Glutamatergic neuron (in vitro differentiated cells): ENCODE results near the gene PPP1R9B. TPM values are rescaled to one million over a fixed set of nuclear protein-coding genes. Genes with fewer than 3 reads are reported as not detected.

Experiments used
- DNase-seq: peaks from one replicate; pipeline ENCODE4 v3.0.0; 2022
- H3K27ac Mint-ChIP-seq: one replicate; pipeline ENCODE4 v1.8.0; 2020; ENCODE audit warnings: mild to moderate bottlenecking, mixed read lengths, inconsistent platforms; ENCODE audit not compliant: unreplicated experiment
- H3K27me3 Mint-ChIP-seq: one replicate; pipeline ENCODE4 v1.8.0; 2020; ENCODE audit warnings: mild to moderate bottlenecking, moderate library complexity, mixed read lengths, inconsistent platforms; ENCODE audit not compliant: unreplicated experiment
- H3K36me3 Mint-ChIP-seq: one replicate; pipeline ENCODE4 v1.8.0; 2020; ENCODE audit warnings: mild to moderate bottlenecking, mixed read lengths, inconsistent platforms; ENCODE audit not compliant: unreplicated experiment
- H3K4me1 Mint-ChIP-seq: one replicate; pipeline ENCODE4 v1.8.0; 2020; ENCODE audit warnings: mild to moderate bottlenecking, low read depth, mixed read lengths, inconsistent platforms; ENCODE audit not compliant: unreplicated experiment
- H3K4me3 Mint-ChIP-seq: one replicate; pipeline ENCODE4 v1.8.0; 2020; ENCODE audit warnings: mild to moderate bottlenecking, mixed read lengths, inconsistent platforms; ENCODE audit not compliant: unreplicated experiment
- H3K9me3 Mint-ChIP-seq: one replicate; pipeline ENCODE4 v1.8.0; 2020; ENCODE audit warnings: mild to moderate bottlenecking, moderate library complexity, mixed read lengths, inconsistent platforms; ENCODE audit not compliant: unreplicated experiment
- total RNA-seq: library from RNA; stranded (reverse); fragmentation: NEBNext Ultra II Directional; extraction: Animal tissue kit (Norgen Biotek cat#: 25700); gene quantifications from one replicate; pipeline ENCODE4 v1.2.1, GENCODE V29; 2021; ENCODE audit not compliant: unreplicated experiment
- TF ChIP-seq, protein P1 (sequence below): fragments of 200-600 bp; sonication (generic); IDR thresholded peaks from one replicate; pipeline ENCODE4 v1.5.0; 2021; ENCODE audit not compliant: partially characterized antibody, unreplicated experiment

PPP1R9B gene
- total RNA-seq, 1 donor from 2014 or later, result 74.0 TPM

DNA sequence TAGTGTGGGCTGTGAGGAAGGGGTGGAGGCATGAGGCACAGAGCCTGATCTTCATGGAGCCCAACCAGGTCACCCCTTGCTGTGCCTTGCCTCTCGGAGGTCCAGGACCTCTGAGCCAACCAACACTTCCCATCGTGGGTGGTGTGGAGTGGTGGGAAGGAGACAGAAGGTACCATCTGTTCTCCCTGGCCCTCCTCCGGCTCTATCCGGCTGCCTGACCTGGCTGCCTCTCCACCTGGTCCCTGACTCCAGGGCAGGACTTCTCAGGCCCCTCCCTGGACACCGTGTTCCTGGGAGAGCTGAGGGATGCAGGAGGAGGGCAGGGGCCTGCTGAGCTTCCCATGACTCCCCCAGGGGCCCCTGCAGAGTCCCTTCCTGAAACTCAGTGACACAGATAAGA lies 51.5 kb downstream of the PPP1R9B start:
- Mint-ChIP-seq H3K36me3 (no peaks in the 10 kb centered on the region), H3K9me3 (peaks cover 14% of the 10 kb centered on the region), H3K4me3 (no peak overlapping the region), H3K27ac (peak overlapping the region; percentile 57), H3K27me3 (peaks cover 17% of the 10 kb centered on the region), H3K4me1 (peaks cover 42% of the 10 kb centered on the region)
- TF ChIP-seq, protein P1, sequence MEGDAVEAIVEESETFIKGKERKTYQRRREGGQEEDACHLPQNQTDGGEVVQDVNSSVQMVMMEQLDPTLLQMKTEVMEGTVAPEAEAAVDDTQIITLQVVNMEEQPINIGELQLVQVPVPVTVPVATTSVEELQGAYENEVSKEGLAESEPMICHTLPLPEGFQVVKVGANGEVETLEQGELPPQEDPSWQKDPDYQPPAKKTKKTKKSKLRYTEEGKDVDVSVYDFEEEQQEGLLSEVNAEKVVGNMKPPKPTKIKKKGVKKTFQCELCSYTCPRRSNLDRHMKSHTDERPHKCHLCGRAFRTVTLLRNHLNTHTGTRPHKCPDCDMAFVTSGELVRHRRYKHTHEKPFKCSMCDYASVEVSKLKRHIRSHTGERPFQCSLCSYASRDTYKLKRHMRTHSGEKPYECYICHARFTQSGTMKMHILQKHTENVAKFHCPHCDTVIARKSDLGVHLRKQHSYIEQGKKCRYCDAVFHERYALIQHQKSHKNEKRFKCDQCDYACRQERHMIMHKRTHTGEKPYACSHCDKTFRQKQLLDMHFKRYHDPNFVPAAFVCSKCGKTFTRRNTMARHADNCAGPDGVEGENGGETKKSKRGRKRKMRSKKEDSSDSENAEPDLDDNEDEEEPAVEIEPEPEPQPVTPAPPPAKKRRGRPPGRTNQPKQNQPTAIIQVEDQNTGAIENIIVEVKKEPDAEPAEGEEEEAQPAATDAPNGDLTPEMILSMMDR, result no peak
- DNase-seq, result peak; percentile 4

DNA sequence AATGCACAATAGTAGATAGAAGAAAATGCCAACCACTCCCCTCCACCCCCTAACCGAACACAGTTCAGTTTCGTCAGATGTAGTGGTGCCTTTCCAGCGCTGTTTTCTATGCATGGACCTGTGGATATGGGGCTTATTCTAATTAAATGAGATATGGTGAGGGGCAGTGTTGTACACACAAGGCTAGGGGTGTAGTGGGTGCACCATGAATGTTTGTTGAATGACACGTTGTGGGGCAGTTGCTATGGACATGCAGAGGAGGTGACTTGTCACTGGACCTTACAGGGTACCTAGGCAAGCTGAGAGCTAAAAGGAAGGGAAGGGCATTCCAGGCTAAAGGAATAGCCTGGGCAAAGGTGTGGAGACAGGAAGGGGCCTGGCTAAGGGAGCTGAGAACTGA lies 51.9 kb downstream of the PPP1R9B start:
- no peaks in the 10 kb centered on the region for H3K36me3 Mint-ChIP-seq
- TF ChIP-seq, protein P1, result no peak
- H3K4me1 Mint-ChIP-seq, result peaks cover 40% of the 10 kb centered on the region
- DNase-seq, result no peak
- peaks cover 17% of the 10 kb centered on the region for H3K27me3 Mint-ChIP-seq
- H3K9me3 Mint-ChIP-seq, result peaks cover 14% of the 10 kb centered on the region
- peak overlapping the region; percentile 57 for H3K27ac Mint-ChIP-seq
- peak overlapping the region; percentile 57 for H3K4me3 Mint-ChIP-seq

DNA sequence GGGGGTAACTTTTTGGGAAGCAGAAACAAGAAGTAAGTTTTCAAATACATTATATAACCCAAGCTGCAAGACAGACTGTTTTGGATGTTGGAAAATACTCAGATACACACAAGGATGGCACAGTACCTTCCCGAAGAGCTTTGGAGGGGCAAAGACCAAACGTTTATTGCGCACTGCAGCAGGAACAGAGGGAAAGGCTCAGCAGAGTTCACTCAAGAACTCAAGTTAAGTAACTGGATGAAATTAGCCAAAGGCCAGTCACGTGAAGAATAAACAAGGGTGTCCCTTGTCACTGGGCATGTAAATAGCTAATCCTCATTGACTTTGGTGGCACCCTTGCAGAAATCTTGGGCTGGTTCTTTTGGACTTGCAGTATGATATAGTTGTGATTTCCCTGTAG lies 52.6 kb downstream of the PPP1R9B start:
- H3K27ac Mint-ChIP-seq, result no peak overlapping the region

DNA sequence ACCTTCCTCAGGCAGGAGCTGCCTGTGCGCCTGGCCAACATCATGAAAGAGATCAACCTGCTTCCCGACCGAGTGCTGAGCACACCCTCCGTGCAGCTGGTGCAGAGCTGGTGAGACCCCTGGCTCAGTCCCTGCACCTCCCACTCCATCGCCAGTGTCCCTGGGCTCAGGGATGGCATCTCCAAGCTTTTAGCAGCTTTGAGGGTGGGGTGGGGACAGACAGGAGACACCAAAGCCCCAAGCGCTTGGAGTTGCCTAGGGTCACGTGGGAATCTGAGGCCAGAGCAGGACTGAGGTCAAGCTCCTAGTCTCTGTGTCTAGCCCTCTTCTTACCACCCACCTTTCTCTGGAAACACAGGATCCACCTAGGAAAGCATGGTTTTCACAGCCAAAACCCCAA lies 53.0 kb downstream of the PPP1R9B start:
- H3K36me3 Mint-ChIP-seq, result no peaks in the 10 kb centered on the region
- peaks cover 31% of the 10 kb centered on the region for H3K4me1 Mint-ChIP-seq
- H3K27me3 Mint-ChIP-seq, result peaks cover 13% of the 10 kb centered on the region
- H3K27ac Mint-ChIP-seq, result no peak overlapping the region
- peaks cover 12% of the 10 kb centered on the region for H3K9me3 Mint-ChIP-seq
- TF ChIP-seq, protein P1, result no peak
- no peak for DNase-seq
- H3K4me3 Mint-ChIP-seq, result no peak overlapping the region

More for the DNA sequence above, 52.6 kb downstream of the PPP1R9B start:
- H3K4me3 Mint-ChIP-seq, result no peak overlapping the region
- peaks cover 13% of the 10 kb centered on the region for H3K27me3 Mint-ChIP-seq
- H3K4me1 Mint-ChIP-seq, result peaks cover 34% of the 10 kb centered on the region
- peaks cover 14% of the 10 kb centered on the region for H3K9me3 Mint-ChIP-seq
- TF ChIP-seq, protein P1, result no peak
- no peak for DNase-seq
- H3K36me3 Mint-ChIP-seq, result no peaks in the 10 kb centered on the region

DNA sequence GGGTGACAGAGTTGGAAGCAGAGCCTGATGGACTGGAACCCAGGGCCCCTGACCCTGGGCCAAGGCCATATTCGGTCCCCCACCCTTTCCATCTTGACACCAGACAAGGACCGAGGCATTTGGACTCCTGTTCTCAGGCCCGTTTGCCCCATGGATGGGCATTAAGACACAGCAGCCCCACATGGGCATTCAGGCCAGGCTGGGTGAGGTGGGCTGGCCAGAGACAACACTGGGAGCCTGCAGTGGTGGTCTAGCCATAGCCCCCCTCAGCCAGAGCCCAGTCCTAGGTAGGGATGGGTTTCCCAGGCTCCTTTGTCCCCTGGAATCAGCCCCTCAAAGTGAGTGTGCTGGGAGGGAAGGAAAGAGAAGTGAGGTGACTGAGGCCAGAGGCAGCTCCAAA lies 53.7 kb downstream of the PPP1R9B start:
- TF ChIP-seq, protein P1, result no peak
- Mint-ChIP-seq H3K27ac (no peak overlapping the region), H3K4me1 (peaks cover 29% of the 10 kb centered on the region), H3K36me3 (no peaks in the 10 kb centered on the region), H3K27me3 (peaks cover 13% of the 10 kb centered on the region), H3K4me3 (no peak overlapping the region), H3K9me3 (peaks cover 14% of the 10 kb centered on the region)
- DNase-seq, result peak; percentile 2
